Stomach (tissue), 4 donors: ENCODE results near the gene COL6A5.

Experiments
- EP300 ChIP-seq: sonication (generic); formaldehyde crosslinking; IDR thresholded peaks from one replicate; pipeline ENCODE4 v1.6.1; 2017; ENCODE audit warnings: antibody characterized with exemption
- POLR2A ChIP-seq, 4 donors: fragments of 450-650 bp; IDR thresholded peaks; one replicate each; pipeline ENCODE4 v1.6.1; 2016; ENCODE audit warnings: antibody characterized with exemption in 4 of 4, control low read depth in 2 of 4, mild to moderate bottlenecking in 1 of 4, moderate library complexity in 1 of 4
- POLR2AphosphoS5 ChIP-seq, 3 donors: sonication (generic); formaldehyde crosslinking; IDR thresholded peaks; one replicate each; pipeline ENCODE4 v1.6.1; 2016; ENCODE audit warnings: antibody characterized with exemption in 3 of 3
- TF ChIP-seq, protein P1 (sequence below), 7 experiments: fragments of 450-650 bp in 4 of 7; fragments of 200-600 bp in 3 of 7; sonication (generic) in 3 of 7; IDR thresholded peaks; one replicate each; pipeline ENCODE4 v1.5.1; 2016 to 2019; ENCODE audit warnings: antibody characterized with exemption in 7 of 7, control low read depth in 2 of 7, mild to moderate bottlenecking in 1 of 7

DNA sequence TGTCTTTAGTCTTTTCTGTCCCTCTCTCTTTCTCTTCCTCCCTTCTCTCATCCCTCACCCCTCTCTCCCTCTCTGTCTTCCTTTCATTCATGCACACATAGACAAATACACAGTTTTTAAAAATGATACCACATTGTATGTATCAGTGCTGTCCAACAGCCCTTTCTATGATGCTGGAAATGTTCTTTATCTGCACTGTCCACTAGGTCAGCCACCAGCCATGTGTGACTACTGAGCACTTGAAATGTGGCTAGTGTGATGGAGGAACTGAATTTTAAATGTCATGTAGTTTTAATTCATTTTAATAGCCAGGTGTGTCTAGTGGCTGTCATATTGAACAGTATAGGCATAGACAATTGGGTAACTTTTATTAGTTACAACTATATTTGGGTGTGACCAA, 34.9 kb downstream of the COL6A5 start:
- TF ChIP-seq, protein P1, sequence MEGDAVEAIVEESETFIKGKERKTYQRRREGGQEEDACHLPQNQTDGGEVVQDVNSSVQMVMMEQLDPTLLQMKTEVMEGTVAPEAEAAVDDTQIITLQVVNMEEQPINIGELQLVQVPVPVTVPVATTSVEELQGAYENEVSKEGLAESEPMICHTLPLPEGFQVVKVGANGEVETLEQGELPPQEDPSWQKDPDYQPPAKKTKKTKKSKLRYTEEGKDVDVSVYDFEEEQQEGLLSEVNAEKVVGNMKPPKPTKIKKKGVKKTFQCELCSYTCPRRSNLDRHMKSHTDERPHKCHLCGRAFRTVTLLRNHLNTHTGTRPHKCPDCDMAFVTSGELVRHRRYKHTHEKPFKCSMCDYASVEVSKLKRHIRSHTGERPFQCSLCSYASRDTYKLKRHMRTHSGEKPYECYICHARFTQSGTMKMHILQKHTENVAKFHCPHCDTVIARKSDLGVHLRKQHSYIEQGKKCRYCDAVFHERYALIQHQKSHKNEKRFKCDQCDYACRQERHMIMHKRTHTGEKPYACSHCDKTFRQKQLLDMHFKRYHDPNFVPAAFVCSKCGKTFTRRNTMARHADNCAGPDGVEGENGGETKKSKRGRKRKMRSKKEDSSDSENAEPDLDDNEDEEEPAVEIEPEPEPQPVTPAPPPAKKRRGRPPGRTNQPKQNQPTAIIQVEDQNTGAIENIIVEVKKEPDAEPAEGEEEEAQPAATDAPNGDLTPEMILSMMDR (IDR thresholded peaks at IDR 0.05): no peak
- TF ChIP-seq EP300 (no peak), POLR2AphosphoS5 (IDR thresholded peaks at IDR 0.05) (no peak), POLR2A (IDR thresholded peaks at IDR 0.05) (no peak)
